ENCODE results near the gene TRPV5. TPM values are rescaled to one million over a fixed set of nuclear protein-coding genes. Genes with fewer than 3 reads are reported as not detected.

TRPV5 gene
- total and polyA plus RNA-seq, 4 donors, result 0.11 to 0.24 TPM; not detected in 2

DNA sequence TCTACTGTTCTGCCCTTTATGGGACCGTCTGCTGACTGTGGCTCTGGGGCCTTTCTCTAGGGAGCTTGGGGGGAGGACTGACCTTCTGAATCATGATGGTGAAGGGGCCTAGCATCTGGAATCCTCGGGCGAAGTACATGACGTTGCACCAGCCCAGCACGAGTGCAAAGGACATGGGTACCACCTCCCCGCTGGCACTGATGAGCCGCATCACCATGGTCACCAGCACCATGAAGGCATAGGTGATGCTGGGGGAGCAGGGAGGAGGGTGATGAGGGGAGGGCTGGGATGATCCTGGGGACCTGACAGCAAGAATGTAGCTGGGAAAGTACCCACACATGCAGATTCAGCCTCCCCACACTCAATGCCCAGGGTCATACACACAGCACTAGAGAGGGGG lies 59.1 kb downstream of the TRPV5 start:
- H3K27me3 ChIP-seq (ENCODE audit: control insufficient read depth, insufficient read depth, low read length), result no peaks in the 10 kb centered on the region
- no peaks in the 10 kb centered on the region for H3K9me3 ChIP-seq (ENCODE audit: control insufficient read depth, insufficient read depth, low read length)
- no peaks in the 10 kb centered on the region for H3K4me1 ChIP-seq (ENCODE audit: control insufficient read depth, insufficient read depth, low read length)
- H3K27ac ChIP-seq (ENCODE audit: low read depth, low read length), result no peak overlapping the region
- no peak overlapping the region for H3K4me3 ChIP-seq (ENCODE audit: low read depth, low read length)
- 92% methylated on average over 6 of the region's 7 CpGs for WGBS (ENCODE audit: insufficient coverage)
- no peak for DNase-seq (ENCODE audit: low read depth in 4 of 6, low spot score in 6 of 6)
- peaks cover 33% of the 10 kb centered on the region for H3K36me3 ChIP-seq (ENCODE audit: control insufficient read depth, insufficient read depth, low read length)

DNA sequence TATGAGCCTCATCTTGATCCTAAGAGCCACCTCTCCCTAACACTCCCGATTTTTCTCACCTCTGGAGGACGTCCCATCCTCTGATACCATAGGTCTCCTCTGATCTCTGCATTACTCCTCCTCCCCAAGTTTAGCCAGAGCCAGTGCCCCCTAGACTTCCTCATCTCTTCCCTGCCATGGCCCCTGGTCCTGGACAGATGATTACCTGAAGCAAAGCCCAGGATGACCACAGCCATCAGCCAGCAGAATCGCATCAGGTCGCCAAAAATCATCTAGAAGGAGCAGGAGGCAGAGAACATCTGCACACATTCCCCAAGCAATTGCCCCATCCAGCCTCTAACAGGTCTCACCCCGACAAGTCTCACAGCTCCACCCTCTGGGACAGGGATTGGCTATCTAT lies 59.7 kb downstream of the TRPV5 start:
- WGBS (ENCODE audit: insufficient coverage), result 91% methylated on average over 4 of the region's 5 CpGs
- Histone ChIP-seq H3K27ac (ENCODE audit: low read depth, low read length) (no peak overlapping the region), H3K36me3 (ENCODE audit: control insufficient read depth, insufficient read depth, low read length) (peaks cover 36% of the 10 kb centered on the region)

DNA sequence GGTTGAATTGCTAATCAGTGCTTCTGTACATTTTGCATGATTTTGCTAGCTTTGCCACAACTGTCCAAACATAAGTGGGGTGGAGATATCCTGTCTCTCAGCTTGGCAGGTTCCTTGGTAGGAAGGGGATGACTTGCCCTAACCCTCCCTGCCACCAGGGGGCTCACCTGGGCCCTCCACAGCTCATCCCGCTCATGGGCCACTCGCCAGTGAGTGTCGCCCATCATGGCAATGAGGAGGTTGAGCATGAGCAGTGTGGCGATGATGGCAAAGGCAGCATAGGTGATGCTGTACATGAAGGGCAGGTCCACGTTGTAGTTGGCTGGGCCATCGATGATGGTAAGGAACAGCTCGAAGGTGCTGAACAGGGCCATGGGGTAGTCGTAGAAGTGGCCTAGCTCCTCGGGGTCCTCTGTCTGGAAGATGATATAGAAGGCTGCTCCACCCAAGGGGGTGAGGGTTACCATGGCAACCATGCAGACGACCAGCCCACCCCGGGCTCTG lies 60.2 kb downstream of the TRPV5 start:
- peaks cover 41% of the 10 kb centered on the region for H3K36me3 ChIP-seq (ENCODE audit: control insufficient read depth, insufficient read depth, low read length)
- WGBS (ENCODE audit: insufficient coverage), result 74% methylated on average over 10 of the region's 11 CpGs

More for the DNA sequence above, 59.7 kb downstream of the TRPV5 start:
- no peak for DNase-seq (ENCODE audit: low read depth in 4 of 6, low spot score in 6 of 6)
- no peaks in the 10 kb centered on the region for H3K4me1 ChIP-seq (ENCODE audit: control insufficient read depth, insufficient read depth, low read length)
- H3K27me3 ChIP-seq (ENCODE audit: control insufficient read depth, insufficient read depth, low read length), result no peaks in the 10 kb centered on the region
- no peaks in the 10 kb centered on the region for H3K9me3 ChIP-seq (ENCODE audit: control insufficient read depth, insufficient read depth, low read length)
- no peak overlapping the region for H3K4me3 ChIP-seq (ENCODE audit: low read depth, low read length)

DNA sequence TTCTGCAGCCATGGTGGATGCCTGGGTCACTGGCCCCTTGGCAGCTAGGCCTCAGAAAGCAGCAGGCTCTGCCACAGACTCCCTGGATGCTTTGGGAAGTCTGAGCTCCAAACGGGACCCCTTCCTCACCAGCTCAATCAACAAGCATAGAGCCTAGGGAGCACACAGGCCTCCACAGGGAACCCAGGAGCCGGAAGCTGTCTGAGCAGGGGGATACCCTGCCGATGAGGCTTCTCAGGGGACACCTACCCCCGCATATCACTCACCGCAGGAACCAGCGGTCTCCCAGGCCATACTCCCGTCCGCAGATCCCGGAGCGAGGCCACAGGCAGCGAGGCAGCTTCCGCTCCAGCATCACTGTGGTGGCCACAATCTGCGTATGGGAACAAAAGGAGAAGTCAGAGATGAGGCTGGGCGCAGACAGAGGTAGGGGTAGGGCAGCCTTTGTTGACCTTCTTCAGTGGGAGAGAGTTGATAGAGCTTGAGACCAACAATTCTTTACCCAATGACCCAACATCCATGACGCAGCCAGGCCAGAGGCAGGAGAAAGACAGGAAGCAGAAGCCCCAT lies 61.4 kb downstream of the TRPV5 start:
- Histone ChIP-seq H3K9me3 (ENCODE audit: control insufficient read depth, insufficient read depth, low read length) (no peaks in the 10 kb centered on the region), H3K27ac (ENCODE audit: low read depth, low read length) (no peak overlapping the region), H3K4me3 (ENCODE audit: low read depth, low read length) (no peak overlapping the region), H3K4me1 (ENCODE audit: control insufficient read depth, insufficient read depth, low read length) (peaks cover 5% of the 10 kb centered on the region), H3K36me3 (ENCODE audit: control insufficient read depth, insufficient read depth, low read length) (peaks cover 53% of the 10 kb centered on the region), H3K27me3 (ENCODE audit: control insufficient read depth, insufficient read depth, low read length) (no peaks in the 10 kb centered on the region)
- DNase-seq (ENCODE audit: low read depth in 4 of 6, low spot score in 6 of 6), result no peak
- WGBS (ENCODE audit: insufficient coverage), result 95% methylated on average over 8 of the region's 15 CpGs

More for the DNA sequence above, 60.2 kb downstream of the TRPV5 start:
- H3K9me3 ChIP-seq (ENCODE audit: control insufficient read depth, insufficient read depth, low read length), result no peaks in the 10 kb centered on the region
- H3K4me3 ChIP-seq (ENCODE audit: low read depth, low read length), result no peak overlapping the region
- no peaks in the 10 kb centered on the region for H3K27me3 ChIP-seq (ENCODE audit: control insufficient read depth, insufficient read depth, low read length)
- H3K4me1 ChIP-seq (ENCODE audit: control insufficient read depth, insufficient read depth, low read length), result no peaks in the 10 kb centered on the region
- DNase-seq (ENCODE audit: low read depth in 4 of 6, low spot score in 6 of 6), result no peak
- no peak overlapping the region for H3K27ac ChIP-seq (ENCODE audit: low read depth, low read length)

DNA sequence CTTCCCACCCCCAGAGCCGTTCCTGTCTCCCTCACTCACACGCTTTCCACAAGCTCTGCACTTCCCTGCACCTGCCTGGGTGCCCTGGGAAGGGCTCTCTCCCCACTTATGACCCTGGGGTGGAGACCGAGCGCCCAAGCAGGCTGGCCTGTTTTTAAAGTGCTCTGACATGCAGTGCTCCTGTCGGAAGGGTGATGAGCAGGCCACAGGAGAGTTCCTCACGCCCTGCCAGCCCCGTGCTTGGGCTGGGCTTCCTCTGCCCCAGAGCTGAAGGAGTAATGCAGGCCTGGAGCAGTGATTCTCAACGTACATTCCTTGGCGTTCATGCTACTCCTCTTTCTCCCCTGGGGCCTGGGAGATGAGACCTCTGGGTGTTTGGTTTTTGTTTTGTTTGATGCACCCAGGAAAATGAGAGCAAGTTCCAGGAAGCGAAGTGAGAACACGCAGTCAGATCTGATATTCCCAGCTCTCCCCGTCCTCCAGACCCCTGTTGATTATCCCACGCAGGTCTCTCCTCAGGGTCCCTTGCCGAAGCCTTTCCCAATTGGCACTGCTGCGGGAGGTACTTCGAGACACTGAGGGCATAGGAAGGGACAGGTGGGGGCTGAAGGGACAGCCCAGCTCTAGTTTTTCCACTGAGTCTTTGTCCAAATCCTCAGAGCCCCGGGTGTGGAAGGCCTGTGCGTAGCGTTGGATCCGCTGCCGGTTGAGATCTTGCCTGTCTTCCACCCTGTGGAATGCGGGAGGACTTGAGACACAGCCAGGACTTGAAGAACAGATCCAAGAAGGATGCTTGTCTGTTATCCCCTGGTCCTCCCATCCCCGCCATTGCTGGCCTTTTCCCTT lies 62.1 kb downstream of the TRPV5 start:
- peaks cover 60% of the 10 kb centered on the region for H3K36me3 ChIP-seq (ENCODE audit: control insufficient read depth, insufficient read depth, low read length)
- 94% methylated on average over 21 of the region's 23 CpGs for WGBS (ENCODE audit: insufficient coverage)
- H3K27me3 ChIP-seq (ENCODE audit: control insufficient read depth, insufficient read depth, low read length), result no peaks in the 10 kb centered on the region
- no peak overlapping the region for H3K27ac ChIP-seq (ENCODE audit: low read depth, low read length)
- H3K4me1 ChIP-seq (ENCODE audit: control insufficient read depth, insufficient read depth, low read length), result peaks cover 5% of the 10 kb centered on the region
- H3K9me3 ChIP-seq (ENCODE audit: control insufficient read depth, insufficient read depth, low read length), result no peaks in the 10 kb centered on the region
- H3K4me3 ChIP-seq (ENCODE audit: low read depth, low read length), result no peak overlapping the region
- DNase-seq (ENCODE audit: low read depth in 4 of 6, low spot score in 6 of 6), result no peak

DNA sequence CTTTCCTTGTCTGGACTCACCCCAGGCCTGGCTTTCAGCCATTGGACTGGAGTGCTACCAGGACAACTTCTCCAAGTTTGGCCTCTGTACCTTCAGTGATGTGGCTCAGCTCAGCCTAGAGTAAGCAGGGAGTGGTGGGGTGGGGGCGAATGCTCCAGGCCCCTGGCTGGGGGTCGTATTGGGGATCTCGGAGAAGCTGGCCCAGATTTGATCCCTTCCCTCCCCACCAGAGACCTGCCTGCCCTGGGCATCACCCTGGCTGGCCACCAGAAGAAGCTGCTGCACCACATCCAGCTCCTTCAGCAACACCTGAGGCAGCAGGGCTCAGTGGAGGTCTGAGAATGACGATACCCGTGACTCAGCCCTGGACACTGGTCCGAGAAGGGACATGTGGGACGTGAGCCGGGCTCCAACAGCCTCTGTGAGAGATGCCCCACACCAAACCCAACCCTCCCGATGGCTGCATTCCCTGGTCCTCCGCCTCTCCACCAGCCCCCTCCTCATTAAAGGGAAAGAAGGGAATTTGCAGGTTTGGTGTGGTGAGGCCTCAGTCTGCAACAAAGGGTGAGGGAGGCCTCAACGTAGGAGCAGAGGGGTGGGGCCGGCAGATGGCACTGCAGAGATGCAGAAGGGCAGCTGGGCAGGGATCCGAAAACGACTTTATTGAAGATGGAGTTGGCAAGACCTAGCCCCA lies 62.8 kb downstream of the TRPV5 start:
- no peak for DNase-seq (ENCODE audit: low read depth in 4 of 6, low spot score in 6 of 6)
- peaks cover 68% of the 10 kb centered on the region for H3K36me3 ChIP-seq (ENCODE audit: control insufficient read depth, insufficient read depth, low read length)
- H3K27me3 ChIP-seq (ENCODE audit: control insufficient read depth, insufficient read depth, low read length), result no peaks in the 10 kb centered on the region
- peaks cover 5% of the 10 kb centered on the region for H3K4me1 ChIP-seq (ENCODE audit: control insufficient read depth, insufficient read depth, low read length)
- no peaks in the 10 kb centered on the region for H3K9me3 ChIP-seq (ENCODE audit: control insufficient read depth, insufficient read depth, low read length)
- no peak overlapping the region for H3K4me3 ChIP-seq (ENCODE audit: low read depth, low read length)
- WGBS (ENCODE audit: insufficient coverage), result 97% methylated on average over 5 of the region's 14 CpGs
- H3K27ac ChIP-seq (ENCODE audit: low read depth, low read length), result no peak overlapping the region

DNA sequence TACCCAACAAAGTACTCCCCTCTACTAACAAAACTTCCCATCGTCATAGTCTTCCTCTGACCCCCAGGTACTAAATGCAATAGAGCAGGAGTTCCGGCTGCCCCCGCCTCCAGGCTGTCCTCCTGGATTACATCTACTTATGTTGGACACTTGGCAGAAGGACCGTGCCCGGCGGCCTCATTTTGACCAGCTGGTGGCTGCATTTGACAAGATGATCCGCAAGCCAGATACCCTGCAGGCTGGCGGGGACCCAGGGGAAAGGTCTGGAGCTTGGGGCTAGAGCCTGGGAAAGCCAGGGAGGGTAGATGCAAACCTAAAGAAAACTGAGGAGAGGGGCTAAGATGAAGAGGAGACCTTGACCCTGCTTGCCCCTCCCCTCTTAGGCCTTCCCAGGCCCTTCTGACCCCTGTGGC lies 63.4 kb downstream of the TRPV5 start:
- H3K9me3 ChIP-seq (ENCODE audit: control insufficient read depth, insufficient read depth, low read length), result no peaks in the 10 kb centered on the region
- peaks cover 5% of the 10 kb centered on the region for H3K4me1 ChIP-seq (ENCODE audit: control insufficient read depth, insufficient read depth, low read length)
- WGBS (ENCODE audit: insufficient coverage), result 85% methylated on average over 8 of the region's 8 CpGs
- no peak for DNase-seq (ENCODE audit: low read depth in 4 of 6, low spot score in 6 of 6)
- H3K36me3 ChIP-seq (ENCODE audit: control insufficient read depth, insufficient read depth, low read length), result peaks cover 73% of the 10 kb centered on the region
- no peaks in the 10 kb centered on the region for H3K27me3 ChIP-seq (ENCODE audit: control insufficient read depth, insufficient read depth, low read length)
- H3K27ac ChIP-seq (ENCODE audit: low read depth, low read length), result no peak overlapping the region
- H3K4me3 ChIP-seq (ENCODE audit: low read depth, low read length), result no peak overlapping the region

DNA sequence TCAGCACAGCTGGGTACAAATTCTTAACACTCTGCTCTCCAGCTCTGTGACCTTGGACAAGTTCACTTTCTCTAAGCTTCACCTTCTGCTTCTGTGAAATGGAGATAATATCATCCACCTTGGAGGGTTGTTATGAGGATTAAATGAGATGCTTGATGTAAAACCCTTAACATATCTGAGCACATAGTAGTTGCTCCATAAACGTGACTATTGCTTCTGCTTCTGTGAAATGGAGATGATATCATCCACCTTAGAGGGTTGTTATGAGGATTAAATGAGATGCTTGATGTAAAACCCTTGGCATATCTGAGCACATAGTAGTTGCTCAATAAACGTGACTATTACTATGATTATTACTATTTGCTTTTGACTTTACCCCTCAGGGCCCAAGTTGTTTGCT lies 64.1 kb downstream of the TRPV5 start:
- WGBS (ENCODE audit: insufficient coverage), result no CpG with 5 or more reads among the region's 2 CpGs
- no peak for DNase-seq (ENCODE audit: low read depth in 4 of 6, low spot score in 6 of 6)
- peaks cover 79% of the 10 kb centered on the region for H3K36me3 ChIP-seq (ENCODE audit: control insufficient read depth, insufficient read depth, low read length)

DNA sequence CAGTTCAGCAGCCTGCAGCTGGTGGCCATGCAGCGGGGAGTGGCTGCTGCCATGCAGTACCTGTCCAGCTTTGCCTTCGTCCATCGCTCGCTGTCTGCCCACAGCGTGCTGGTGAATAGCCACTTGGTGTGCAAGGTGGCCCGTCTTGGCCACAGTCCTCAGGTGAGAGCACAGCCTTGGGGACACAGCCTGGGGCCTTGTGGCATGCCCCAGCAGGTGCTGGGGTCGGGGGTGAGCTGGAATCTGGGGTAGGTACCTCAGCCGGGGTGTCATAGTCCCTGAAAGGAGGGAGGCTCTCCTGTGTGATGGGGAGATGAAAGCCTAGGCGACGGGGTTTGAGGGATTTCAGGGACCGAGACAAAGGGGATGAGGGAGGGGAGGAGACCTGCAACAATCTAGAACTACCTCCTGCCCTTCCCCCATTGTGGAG lies 64.5 kb downstream of the TRPV5 start:
- H3K4me1 ChIP-seq (ENCODE audit: control insufficient read depth, insufficient read depth, low read length), result peaks cover 5% of the 10 kb centered on the region
- H3K9me3 ChIP-seq (ENCODE audit: control insufficient read depth, insufficient read depth, low read length), result no peaks in the 10 kb centered on the region
- H3K36me3 ChIP-seq (ENCODE audit: control insufficient read depth, insufficient read depth, low read length), result peaks cover 84% of the 10 kb centered on the region
- H3K4me3 ChIP-seq (ENCODE audit: low read depth, low read length), result no peak overlapping the region
- H3K27ac ChIP-seq (ENCODE audit: low read depth, low read length), result no peak overlapping the region
- no peak for DNase-seq (ENCODE audit: low read depth in 4 of 6, low spot score in 6 of 6)
- no peaks in the 10 kb centered on the region for H3K27me3 ChIP-seq (ENCODE audit: control insufficient read depth, insufficient read depth, low read length)
- WGBS (ENCODE audit: insufficient coverage), result 89% methylated on average over 8 of the region's 11 CpGs

More for the DNA sequence above, 64.1 kb downstream of the TRPV5 start:
- H3K9me3 ChIP-seq (ENCODE audit: control insufficient read depth, insufficient read depth, low read length), result no peaks in the 10 kb centered on the region
- no peak overlapping the region for H3K4me3 ChIP-seq (ENCODE audit: low read depth, low read length)
- H3K27me3 ChIP-seq (ENCODE audit: control insufficient read depth, insufficient read depth, low read length), result no peaks in the 10 kb centered on the region
- H3K27ac ChIP-seq (ENCODE audit: low read depth, low read length), result no peak overlapping the region
- peaks cover 5% of the 10 kb centered on the region for H3K4me1 ChIP-seq (ENCODE audit: control insufficient read depth, insufficient read depth, low read length)

Measured in spinal cord (tissue), 10 donors.